ENCODE results near the gene ZFAND3. TPM values are rescaled to one million over a fixed set of nuclear protein-coding genes. Genes with fewer than 3 reads are reported as not detected.

The ZFAND3 gene
- total and polyA plus RNA-seq, 10 of the 15 experiments (the other 5 are each of a cell fraction or from before 2014, with no cell fraction given): 0.90 to 34.4 (median 16.3) TPM

DNA sequence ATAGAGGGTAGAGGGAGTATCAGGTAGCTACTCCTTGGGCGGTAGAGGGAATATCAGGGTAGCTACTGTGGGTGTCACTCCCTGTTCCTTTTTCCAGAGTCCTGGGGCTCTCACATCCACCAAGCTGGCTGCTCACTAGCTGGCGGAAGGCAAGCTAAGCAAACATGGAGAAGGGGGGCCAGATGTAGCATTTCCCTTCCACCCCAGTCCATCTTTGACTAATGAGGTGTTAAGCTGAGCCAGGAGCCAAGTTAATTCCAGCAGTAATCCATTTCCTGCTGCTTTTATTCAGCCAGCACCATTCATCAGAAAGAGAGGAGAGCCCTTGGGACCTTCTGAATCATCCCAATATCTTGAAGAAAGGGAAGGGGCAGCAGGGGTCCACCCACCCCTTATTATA is 330.0 kb downstream of the ZFAND3 start:
- no peak overlapping the region for H2AFZ ChIP-seq (ENCODE audit: control insufficient read depth, low read depth, low read length)
- no peak for FAIRE-seq
- CTCF ChIA-PET: interaction anchor here (0.6 kb wide), 1 partner anchor 421 kb away, joined by 3 read pairs; no protein-coding TSS in a partner anchor
- H4K20me1 ChIP-seq (ENCODE audit: control insufficient read depth, insufficient read depth): 0 out of 2 replicates have a peak, but pooled peaks cover 2% of the 10 kb centered on the region
- no peaks in the 10 kb centered on the region for H3K4me1 ChIP-seq (ENCODE audit: control insufficient read depth, insufficient read depth, low read length)
- no peak overlapping the region for H3K27ac ChIP-seq (ENCODE audit: control insufficient read depth, insufficient read depth)
- RAD21 ChIA-PET (ENCODE audit: unreplicated experiment): interaction anchor here (0.7 kb wide), 2 partner anchors 220 to 418 kb away, joined by 3 read pairs; no protein-coding TSS in a partner anchor
- in situ Hi-C loops (cut with MboI): no loop called here
- TF ChIP-seq STAT3 (IDR thresholded peaks at IDR 0.05; ENCODE audit: low read depth, low read length): no peak
- ATAC-seq: no peak
- no TSS peak for BruUV-seq (replicated peaks)
- DNase-seq (ENCODE audit: low read depth, low spot score): no peak
- no peak overlapping the region for H3K4me2 ChIP-seq (ENCODE audit: control insufficient read depth, insufficient read depth)
- SMC1A ChIA-PET (ENCODE audit: uncharacterized antibody, unreplicated experiment): interaction anchor here (0.5 to 1.7 kb wide), 2 partner anchors 10 to 496 kb away, joined by 3 to 4 read pairs; no protein-coding TSS in a partner anchor
- H3K27me3 ChIP-seq (replicated peaks in 1 of 2; ENCODE audit: control insufficient read depth in 2 of 2, insufficient read depth in 2 of 2, low read length in 1 of 2): no peaks in the 10 kb centered on the region
- no peaks in the 10 kb centered on the region for H3K79me2 ChIP-seq (ENCODE audit: control insufficient read depth, insufficient read depth, low read length)
- H3K9me3 ChIP-seq (replicated peaks; ENCODE audit: control insufficient read depth, insufficient read depth, low read length): no peaks in the 10 kb centered on the region
- intact Hi-C loops (cut with micrococcal nuclease; ENCODE audit: unreplicated experiment): no loop called here
- WGBS (ENCODE audit: insufficient coverage, insufficient replicate concordance, low lambda C conversion rate, missing lambda C conversion rate): 96% methylated on average over 2 of the region's 2 CpGs
- H3K9ac ChIP-seq (ENCODE audit: control insufficient read depth, insufficient read depth, low read length): no peak overlapping the region
- POLR2A ChIA-PET: no interaction called here
- no peak overlapping the region for H3K4me3 ChIP-seq
- peaks cover 4 to 6% of the 10 kb centered on the region in 2 experiments for H3K36me3 ChIP-seq (ENCODE audit: control insufficient read depth in 2 of 2, insufficient read depth in 2 of 2, low read length in 1 of 2)

GRCh38 chr6:38150021-38150420 is 330.5 kb downstream of the ZFAND3 start:
- H4K20me1 ChIP-seq (ENCODE audit: control insufficient read depth, insufficient read depth): 0 out of 2 replicates have a peak, but pooled peaks cover 2% of the 10 kb centered on the region
- H3K4me2 ChIP-seq (ENCODE audit: control insufficient read depth, insufficient read depth): no peak overlapping the region
- in situ Hi-C loops (cut with MboI) (no loop called here), intact Hi-C loops (cut with micrococcal nuclease; ENCODE audit: unreplicated experiment) (no loop called here)
- RAD21 ChIA-PET (ENCODE audit: unreplicated experiment): no interaction called here
- no peak for FAIRE-seq
- H3K9ac ChIP-seq (ENCODE audit: control insufficient read depth, insufficient read depth, low read length): no peak overlapping the region
- CTCF ChIA-PET: interaction anchor here (0.6 kb wide), 1 partner anchor 421 kb away, joined by 3 read pairs; no protein-coding TSS in a partner anchor
- WGBS (ENCODE audit: insufficient coverage, insufficient replicate concordance, low lambda C conversion rate, missing lambda C conversion rate): 100% methylated on average over 3 of the region's 3 CpGs
- no peaks in the 10 kb centered on the region for H3K9me3 ChIP-seq (replicated peaks; ENCODE audit: control insufficient read depth, insufficient read depth, low read length)
- no peak for ATAC-seq
- H2AFZ ChIP-seq (ENCODE audit: control insufficient read depth, low read depth, low read length): no peak overlapping the region
- peaks cover 4 to 6% of the 10 kb centered on the region in 2 experiments for H3K36me3 ChIP-seq (ENCODE audit: control insufficient read depth in 2 of 2, insufficient read depth in 2 of 2, low read length in 1 of 2)
- no peak overlapping the region for H3K27ac ChIP-seq (ENCODE audit: control insufficient read depth, insufficient read depth)
- no peak overlapping the region for H3K4me3 ChIP-seq
- no peak for DNase-seq (ENCODE audit: low read depth, low spot score)
- SMC1A ChIA-PET (ENCODE audit: uncharacterized antibody, unreplicated experiment): interaction anchor here (0.5 to 1.7 kb wide), 2 partner anchors 10 to 497 kb away, joined by 3 to 4 read pairs; no protein-coding TSS in a partner anchor
- POLR2A ChIA-PET: no interaction called here
- TF ChIP-seq SREBF1 (IDR thresholded peaks at IDR 0.05; ENCODE audit: low read length): no peak
- TF ChIP-seq POLR2AphosphoS2 (IDR thresholded peaks at IDR 0.05; ENCODE audit: low read depth, low read length): no peak
- TF ChIP-seq PKNOX1 (IDR thresholded peaks at IDR 0.05): no peak
- TF ChIP-seq NBN (IDR thresholded peaks at IDR 0.05): no peak
- TF ChIP-seq STAT3 (IDR thresholded peaks at IDR 0.05; ENCODE audit: low read depth, low read length): no peak
- no peak for TF ChIP-seq FOXK2 (IDR thresholded peaks at IDR 0.05)
- TF ChIP-seq WRNIP1 (IDR thresholded peaks at IDR 0.05; ENCODE audit: borderline replicate concordance, low read depth, low read length): no peak
- no peak for TF ChIP-seq TAF1 (IDR thresholded peaks at IDR 0.05; ENCODE audit: borderline replicate concordance, low read depth, low read length)
- H3K79me2 ChIP-seq (ENCODE audit: control insufficient read depth, insufficient read depth, low read length): no peaks in the 10 kb centered on the region
- no TSS peak for BruUV-seq (replicated peaks)
- no peaks in the 10 kb centered on the region for H3K27me3 ChIP-seq (replicated peaks in 1 of 2; ENCODE audit: control insufficient read depth in 2 of 2, insufficient read depth in 2 of 2, low read length in 1 of 2)
- H3K4me1 ChIP-seq (ENCODE audit: control insufficient read depth, insufficient read depth, low read length): no peaks in the 10 kb centered on the region
